GM12874 (cell line): Measurements from ENCODE around the gene DTD1.

Experiments used
- CTCF ChIP-seq: IDR thresholded peaks from 2 replicates; pipeline ENCODE4 v1.5.1; 2011; ENCODE audit warnings: low read depth, mild to moderate bottlenecking, control low read depth, low read length, moderate library complexity; ENCODE audit not compliant: insufficient read depth

The DTD1 gene

GRCh38 chr20:18662279-18663040 lies 74.6 kb downstream of the DTD1 start:
- no peak for TF ChIP-seq CTCF

GRCh38 chr20:18663932-18664331 lies 76.1 kb downstream of the DTD1 start:
- no peak for TF ChIP-seq CTCF

GRCh38 chr20:18665135-18665534 lies 77.3 kb downstream of the DTD1 start:
- no peak for TF ChIP-seq CTCF

- no peak for TF ChIP-seq CTCF
Observed at GRCh38 chr20:18666803-18667415, 79.1 kb downstream of the DTD1 start.

GRCh38 chr20:18669241-18670019 lies 81.6 kb downstream of the DTD1 start:
- TF ChIP-seq CTCF: no peak

- no peak for TF ChIP-seq CTCF
Observed at GRCh38 chr20:18671203-18671710, 83.4 kb downstream of the DTD1 start.

- no peak for TF ChIP-seq CTCF
Observed at GRCh38 chr20:18672834-18673233, 85.0 kb downstream of the DTD1 start.
